Caki2 (cell line): ENCODE data around the gene KCNIP3. TPM values are rescaled to one million over a fixed set of nuclear protein-coding genes. Genes with fewer than 3 reads are reported as not detected.
"Not testable (repeated sequence)": the region's sequence is repeated elsewhere in the genome, so short reads cannot be mapped to it uniquely, and the experiment has no call there.

Experiments
- DNase-seq: peaks from one replicate; pipeline ENCODE4 v3.0.0-alpha.2; 2015; ENCODE audit warnings: low read depth
- in situ Hi-C: cut with HindIII; loops from 2 replicates; pipeline ENCODE4 v1.10.0; 2016; ENCODE audit warnings: low sequenced_read_pairs, low pct_unique_long_range_greater_than_20kb, mixed read lengths
- total RNA-seq: library from RNA; depleted of rRNA; stranded (reverse); fragments of >200 nt; shearing (Covaris generic); gene quantifications from 2 replicates; pipeline ENCODE4 v1.2.3, GENCODE V29; 2014; ENCODE audit warnings: low replicate concordance

The KCNIP3 gene
- total RNA-seq, 1 experiment from 2014 or later = 1.2 TPM

DNA sequence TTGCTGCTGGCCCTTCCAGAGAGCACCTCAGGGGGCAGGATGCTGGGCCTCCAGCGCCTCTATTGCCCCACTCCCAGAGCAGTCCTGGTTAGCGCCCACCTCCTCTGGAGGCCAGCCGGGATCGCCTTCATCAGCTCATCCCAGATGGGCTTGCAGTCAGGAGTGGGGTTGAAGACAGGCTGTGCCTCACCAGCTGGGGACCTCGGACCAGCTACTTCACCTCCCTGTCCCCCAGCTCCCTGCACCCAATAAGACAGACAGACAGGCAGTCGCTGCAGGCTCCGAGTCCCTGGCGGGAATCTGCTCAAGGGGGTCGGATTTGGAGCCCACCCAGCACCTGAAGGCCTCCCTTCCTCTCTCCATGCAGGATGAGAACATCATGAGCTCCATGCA, 86.5 kb downstream of the KCNIP3 start:
- DNase-seq = no peak
- in situ Hi-C loops = no loop called here

DNA sequence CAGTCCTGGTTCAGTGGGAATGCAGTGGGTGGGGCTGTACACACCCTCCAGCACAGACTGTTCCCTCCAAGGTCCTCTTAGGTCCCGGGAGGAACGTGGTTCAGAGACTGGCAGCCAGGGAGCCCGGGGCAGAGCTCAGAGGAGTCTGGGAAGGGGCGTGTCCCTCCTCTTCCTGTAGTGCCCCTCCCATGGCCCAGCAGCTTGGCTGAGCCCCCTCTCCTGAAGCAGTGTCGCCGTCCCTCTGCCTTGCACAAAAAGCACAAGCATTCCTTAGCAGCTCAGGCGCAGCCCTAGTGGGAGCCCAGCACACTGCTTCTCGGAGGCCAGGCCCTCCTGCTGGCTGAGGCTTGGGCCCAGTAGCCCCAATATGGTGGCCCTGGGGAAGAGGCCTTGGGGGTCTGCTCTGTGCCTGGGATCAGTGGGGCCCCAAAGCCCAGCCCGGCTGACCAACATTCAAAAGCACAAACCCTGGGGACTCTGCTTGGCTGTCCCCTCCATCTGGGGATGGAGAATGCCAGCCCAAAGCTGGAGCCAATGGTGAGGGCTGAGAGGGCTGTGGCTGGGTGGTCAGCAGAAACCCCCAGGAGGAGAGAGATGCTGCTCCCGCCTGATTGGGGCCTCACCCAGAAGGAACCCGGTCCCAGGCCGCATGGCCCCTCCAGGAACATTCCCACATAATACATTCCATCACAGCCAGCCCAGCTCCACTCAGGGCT, 87.9 kb downstream of the KCNIP3 start:
- in situ Hi-C loops = no loop called here
- DNase-seq = no peak

DNA sequence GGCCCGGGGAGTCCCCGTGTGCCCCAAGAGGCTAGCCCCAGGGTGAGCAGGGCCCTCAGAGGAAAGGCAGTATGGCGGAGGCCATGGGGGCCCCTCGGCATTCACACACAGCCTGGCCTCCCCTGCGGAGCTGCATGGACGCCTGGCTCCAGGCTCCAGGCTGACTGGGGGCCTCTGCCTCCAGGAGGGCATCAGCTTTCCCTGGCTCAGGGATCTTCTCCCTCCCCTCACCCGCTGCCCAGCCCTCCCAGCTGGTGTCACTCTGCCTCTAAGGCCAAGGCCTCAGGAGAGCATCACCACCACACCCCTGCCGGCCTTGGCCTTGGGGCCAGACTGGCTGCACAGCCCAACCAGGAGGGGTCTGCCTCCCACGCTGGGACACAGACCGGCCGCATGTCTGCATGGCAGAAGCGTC, 88.4 kb downstream of the KCNIP3 start:
- no peak for DNase-seq
- in situ Hi-C loops = no loop called here

DNA sequence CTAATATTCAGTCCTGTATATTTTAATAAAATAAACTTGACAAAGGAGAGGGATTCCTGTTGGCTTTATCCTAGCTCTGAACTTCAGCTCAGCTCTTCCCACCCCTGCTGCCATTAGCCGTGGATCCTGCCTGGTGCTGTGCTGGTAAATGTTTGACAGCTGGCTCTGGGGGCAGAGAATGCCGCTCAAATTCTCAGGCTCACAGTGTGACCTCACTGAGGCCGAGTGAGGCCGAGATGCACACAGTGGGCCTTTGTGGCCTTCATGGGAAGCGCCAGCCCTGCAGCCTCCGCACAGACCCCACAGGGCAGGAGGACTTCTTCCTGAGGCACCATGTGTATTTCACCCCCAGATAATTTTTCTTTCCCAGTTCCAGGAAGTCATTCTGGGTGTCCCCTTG, 88.9 kb downstream of the KCNIP3 start:
- in situ Hi-C loops = no loop called here
- DNase-seq = no peak

DNA sequence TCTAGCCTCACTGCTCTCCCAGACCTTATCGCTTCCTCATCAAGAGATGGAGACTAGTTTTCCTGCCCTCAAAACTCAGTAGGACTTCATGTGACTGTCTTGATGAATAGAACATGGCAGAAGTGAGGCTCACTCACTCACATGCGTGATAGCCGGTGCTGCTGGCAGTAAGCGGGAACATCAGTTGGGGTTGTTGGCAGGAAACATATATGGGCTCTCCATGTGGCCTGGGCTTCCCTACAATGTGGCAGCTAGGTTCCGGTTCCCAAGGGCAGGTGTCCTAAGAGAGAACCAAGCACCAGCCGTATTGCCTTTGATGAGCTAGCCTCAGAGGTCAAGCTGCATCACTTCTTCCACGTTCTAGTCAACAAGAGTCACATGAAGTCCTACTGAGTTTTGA, 90.2 kb downstream of the KCNIP3 start:
- DNase-seq = no peak
- in situ Hi-C loops = no loop called here

DNA sequence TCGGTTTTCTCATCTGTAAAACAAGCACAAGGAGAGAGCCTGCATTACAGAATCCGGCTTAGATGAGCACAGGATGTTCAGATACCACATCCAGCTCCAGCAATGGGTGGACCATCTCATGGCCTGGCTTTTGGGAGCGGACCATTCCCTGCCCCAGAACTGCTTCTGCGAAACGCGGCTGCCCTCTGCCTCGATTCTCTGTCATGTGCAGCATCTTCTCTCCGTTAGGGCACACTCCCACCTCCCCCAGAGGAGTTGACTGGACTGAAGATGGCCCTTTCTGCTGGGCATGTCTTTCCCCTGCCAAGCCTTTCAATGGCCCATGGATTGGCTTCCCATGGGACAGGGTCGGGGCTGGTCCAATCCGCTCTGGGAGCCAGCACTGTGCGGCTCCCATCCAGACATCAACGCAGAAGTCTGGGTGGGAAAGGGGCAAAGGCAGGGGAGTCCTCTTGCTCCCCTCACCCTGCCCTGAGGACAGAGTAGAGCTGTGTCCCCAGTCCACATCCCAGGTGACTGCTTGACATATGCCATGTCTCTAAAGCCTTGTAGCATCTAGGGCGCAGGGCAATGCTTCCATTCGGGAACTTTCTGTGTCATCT, 91.0 kb downstream of the KCNIP3 start:
- in situ Hi-C loops = no loop called here
- DNase-seq = no peak

DNA sequence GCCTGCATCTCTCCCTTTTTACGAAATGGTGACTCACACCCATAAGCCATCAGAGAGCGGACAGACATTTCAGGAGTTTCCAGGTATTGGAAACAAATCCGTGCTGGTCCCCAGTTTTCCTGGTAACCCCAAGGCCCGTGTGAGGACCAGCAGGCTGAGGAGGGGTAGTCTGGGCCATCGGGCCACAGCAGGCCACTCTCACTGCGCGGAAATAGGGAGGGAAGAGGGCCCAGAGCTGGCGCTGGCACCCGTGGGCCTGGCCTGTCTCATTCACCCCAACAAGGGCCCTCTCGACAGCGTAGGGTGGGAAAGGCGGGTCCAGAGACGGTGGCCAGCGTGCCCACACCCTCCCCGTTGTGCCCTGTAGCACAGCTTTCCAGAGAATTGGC, 91.7 kb downstream of the KCNIP3 start:
- in situ Hi-C loops = no loop called here
- DNase-seq = no peak

DNA sequence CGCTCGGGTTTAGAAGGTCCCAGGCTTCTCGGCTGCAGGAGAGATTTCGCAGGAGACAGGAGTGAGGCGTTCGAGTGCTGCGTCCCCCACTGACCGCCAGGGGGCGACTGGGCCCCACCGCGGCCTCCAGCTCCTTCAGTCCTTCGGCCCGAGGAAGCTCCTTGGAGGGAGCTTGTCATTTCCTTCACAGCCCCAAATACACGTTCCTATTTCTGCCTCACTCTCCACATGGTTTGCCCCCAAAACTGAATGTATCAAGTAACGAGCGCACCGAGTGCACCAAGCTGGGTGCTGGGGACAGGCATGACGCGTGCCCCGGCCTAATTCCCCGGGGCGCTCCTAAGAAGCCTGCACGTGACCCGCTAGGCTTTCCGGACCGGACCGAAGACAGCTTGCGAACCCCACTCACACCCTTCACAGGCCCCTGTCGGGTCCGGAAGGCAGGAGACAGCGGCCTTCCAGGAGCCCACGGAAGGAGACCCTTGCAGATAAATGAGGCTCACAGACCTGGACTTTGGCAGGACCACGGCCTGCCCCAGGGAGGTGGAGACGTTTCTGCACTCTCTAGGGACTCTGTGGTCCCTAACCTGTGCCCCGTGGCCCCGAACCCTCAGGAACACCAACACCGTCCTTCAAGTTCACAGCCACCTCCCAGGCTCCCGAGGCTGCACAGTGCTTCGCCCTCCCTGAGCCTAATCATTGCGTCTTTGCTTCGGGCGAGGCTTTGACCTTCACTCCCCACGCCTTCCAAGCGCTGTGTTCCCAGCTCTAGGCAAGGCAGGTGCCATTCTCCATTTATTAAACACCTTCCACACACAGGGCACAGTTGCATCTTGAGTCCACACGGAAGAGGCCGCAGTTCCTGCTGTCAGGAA, 92.3 kb downstream of the KCNIP3 start:
- in situ Hi-C loops = no loop called here
- no peak for DNase-seq

DNA sequence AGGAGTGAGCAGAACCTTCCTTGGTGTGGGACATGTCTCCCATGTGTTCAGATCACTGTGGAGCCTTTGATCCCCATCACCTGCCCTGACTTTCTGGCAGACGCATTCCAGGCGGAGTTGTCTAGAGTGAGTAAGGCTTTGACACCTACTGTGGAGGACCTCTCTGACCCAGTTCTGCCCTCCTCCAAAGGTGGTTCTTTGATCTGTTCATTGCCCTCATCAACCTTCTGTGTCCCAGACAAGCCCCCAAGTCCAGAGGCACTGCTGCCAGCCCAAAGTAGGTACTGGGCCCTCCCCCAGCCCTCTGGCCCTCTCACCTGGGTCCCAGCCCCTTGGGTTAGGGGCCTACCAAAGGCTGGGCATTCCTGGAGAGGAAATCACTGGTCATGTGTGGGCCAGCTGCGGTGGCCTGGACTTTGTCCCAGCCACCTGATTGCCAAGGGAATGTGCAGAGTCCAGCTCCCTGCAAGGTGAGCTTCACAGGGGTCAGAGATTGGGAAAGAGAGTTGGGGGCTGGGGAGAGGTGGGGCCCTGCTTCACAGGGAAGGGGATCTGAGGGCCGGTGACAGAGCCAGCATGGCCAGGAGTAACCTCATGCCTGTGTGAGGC, 93.2 kb downstream of the KCNIP3 start:
- DNase-seq = no peak
- in situ Hi-C loops = no loop called here

DNA sequence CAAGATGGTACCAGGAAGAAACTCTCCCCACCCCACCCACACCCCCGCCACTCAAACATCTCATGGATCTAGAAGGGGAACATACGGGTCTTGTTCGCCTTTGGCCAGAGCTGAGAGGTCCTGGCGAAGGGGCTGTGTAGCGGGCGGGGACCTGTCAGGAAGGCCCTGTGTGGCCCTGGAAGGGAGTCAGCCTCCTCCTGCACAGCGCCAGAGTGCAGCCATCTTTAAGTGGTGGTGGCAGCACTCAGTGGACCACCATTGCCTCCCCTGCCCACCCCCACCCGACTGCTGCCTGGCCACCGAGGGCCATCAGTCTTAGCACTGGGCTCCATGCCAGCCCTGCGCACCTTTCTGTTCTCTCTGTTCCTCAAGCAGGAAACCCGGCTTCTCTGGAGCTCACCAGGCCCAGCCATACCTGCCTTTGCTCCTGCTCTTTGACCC, 93.8 kb downstream of the KCNIP3 start:
- DNase-seq = no peak
- in situ Hi-C loops = no loop called here

DNA sequence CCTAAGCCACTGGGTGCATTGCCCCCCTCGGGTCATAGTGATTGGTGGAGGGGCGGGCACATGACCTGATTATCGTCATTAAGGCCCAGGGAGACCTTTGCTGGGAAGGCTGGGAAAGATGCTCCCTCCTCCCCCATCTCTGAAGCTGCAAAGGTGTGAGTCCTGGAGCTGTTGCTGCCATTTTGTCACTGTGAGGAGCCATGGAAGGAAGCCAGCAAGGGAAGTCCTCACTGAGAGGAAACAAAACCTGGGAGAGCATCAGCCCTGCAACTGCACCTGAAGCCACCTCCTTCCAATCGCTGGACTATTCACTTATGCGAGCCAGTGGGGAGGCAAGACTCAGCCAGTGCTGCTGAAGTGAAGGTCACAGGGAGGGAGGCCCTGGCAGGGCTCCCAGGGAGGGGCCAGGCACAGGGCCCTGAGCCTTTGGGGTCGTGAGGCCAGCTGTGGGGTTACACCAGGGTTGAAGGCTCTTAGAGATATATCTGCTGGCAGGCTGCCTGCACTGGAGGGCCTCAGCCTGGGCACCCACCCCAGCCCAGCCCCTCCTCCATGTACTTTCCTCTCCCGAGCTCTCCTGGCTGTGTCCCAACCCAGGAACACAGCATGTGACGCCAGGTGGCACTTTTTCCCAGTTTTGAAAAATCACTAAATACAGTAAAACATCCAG, 94.6 kb downstream of the KCNIP3 start:
- no peak for DNase-seq

DNA sequence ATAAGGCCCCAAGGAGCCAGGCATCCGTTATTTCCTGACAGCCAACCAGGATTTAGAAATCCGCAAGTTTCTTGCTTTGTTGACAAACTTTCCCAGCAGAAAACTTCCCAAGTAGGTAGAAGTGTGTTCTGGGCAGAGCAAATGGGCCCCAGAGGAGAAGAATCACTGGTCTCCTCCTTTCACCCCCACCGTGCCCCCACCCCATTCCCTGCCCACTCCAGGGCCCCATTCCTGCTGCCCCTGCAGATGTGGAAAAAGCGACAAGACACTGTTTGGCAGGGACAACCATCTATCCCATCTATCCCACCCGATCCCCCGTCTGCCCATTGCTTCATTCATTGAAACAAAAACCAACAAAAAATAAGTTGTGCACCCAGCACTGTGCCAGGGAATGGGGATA, 95.2 kb downstream of the KCNIP3 start:
- in situ Hi-C loops = no loop called here
- DNase-seq = no peak

More for the DNA sequence above, 94.6 kb downstream of the KCNIP3 start:
- in situ Hi-C loops = no loop called here

DNA sequence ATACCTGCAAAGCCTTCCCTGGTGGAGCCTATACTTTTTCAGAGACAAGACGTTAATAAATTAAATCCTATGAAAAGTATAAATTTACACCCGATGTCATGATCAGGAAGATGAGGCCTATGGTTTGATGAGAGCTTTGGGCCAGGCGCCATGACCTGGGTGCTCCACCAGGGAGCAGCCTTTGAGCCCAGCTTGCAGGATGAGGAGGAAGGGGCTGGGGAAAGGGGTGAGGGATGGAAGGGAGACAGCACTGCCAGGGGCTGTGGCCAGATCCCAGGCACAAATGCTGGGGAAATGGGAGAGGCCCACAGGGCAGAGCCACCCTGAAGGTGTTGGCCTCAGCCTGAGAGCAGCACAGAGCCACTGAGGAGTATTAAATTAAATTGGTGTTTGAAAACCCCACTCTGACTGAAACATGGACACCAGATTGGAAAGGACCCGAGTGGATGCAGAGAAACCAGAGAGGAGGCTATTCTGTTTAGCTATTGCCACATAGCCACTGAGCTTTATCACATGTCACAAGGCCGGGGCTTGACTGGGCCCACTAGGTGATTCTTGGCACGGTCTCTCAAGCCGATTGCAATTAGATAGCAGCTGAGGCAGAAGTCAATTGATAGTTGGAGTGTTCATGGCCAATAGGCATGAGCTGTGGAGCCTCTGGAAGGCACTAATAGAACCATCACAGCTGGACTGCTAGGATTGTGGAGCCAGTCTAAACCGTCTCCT, 95.7 kb downstream of the KCNIP3 start:
- in situ Hi-C loops = no loop called here
- no peak for DNase-seq

DNA sequence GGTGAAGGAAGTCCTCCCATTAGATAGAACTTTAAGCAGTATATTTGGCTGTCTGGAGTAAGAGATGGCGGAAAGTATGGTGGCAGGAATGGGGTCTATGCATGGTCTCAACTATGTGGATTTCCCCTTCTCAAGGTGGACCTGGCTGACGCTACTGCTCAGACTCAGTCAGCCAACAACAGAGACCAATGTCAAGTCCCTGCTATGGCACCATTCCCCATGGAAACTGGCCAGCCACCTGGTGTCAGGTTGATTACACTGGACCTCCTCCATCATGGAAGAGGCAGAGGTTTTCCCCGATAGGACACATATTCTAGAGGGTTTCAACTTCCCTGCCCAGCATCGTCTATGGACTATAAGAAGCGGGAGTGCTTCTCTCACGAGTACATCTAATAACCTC, 96.8 kb downstream of the KCNIP3 start:
- DNase-seq = no peak
- in situ Hi-C loops = no loop called here

DNA sequence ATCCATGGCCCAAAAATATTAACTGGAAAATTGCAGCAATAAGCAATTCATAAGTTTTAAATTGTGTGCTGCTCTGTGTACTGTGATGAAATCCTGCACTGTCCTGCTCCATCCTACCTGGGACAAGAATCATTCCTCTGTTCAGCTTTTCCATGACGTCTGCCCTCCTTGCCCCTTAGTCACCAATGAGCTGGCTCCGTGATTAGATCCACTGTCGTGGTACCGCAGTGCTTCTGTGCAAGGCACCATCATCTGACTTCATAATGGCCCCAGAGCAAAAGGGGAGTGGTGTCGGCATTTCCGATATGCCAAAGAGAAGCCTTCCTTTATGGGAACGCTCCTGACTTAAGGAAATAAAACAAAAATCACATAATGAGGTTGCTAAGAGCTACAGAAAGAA, 101.9 kb downstream of the KCNIP3 start:
- no peak for DNase-seq
- in situ Hi-C loops = no loop called here

DNA sequence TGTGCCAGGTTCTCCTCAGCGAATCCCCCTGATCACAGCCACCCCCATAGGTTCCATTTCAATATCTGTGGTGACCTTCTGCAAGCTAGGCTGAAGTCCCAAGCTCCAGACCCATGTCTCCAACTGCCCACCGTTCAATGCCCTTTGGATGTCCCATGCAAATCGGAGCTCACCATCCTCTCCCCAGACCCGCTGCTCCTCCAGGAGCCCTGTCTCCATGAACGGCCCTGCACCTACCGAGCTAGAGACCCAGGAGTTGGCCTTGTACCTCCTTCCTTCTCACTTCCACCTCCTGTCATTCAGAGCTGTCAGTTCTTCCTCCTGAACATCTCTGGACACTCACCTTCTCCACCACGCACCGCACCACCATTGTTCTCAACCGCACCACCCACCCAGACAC, 104.3 kb downstream of the KCNIP3 start:
- in situ Hi-C loops = no loop called here
- no peak for DNase-seq

DNA sequence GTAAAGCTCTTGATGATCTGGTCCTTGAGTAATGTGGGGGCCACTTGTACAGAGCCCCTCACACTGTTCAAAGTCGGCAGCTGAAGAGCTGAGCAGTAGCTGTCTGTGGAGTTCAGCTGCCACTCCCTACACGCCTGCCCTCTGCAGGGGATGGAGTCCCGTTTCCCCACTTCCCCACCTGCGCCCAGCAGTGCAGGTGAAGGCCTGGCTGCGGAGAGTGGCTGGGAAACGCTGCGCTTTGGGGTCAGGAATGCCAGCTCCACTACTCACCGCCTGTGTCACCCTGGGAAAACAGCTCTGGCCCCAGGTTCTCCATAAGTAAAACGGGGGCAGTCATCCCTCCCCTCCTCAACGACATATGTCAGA, 104.8 kb downstream of the KCNIP3 start:
- DNase-seq, in situ Hi-C loops: not testable (repeated sequence)
